H1 (cell line): ENCODE measurements around the gene RIMS1. TPM values are rescaled to one million over a fixed set of nuclear protein-coding genes. Genes with fewer than 3 reads are reported as not detected.

ENCODE experiments used
- ASH2L ChIP-seq: fragments of 200-600, 300-600 bp; sonication (generic); IDR thresholded peaks from one replicate; pipeline ENCODE4 v1.7.1; 2017; ENCODE audit warnings: low read length
- BACH1 ChIP-seq: IDR thresholded peaks from 2 replicates; pipeline ENCODE4 v1.6.1; 2012; ENCODE audit warnings: low read length, improper control_type of control experiment
- BRCA1 ChIP-seq: IDR thresholded peaks from 2 replicates; pipeline ENCODE4 v1.6.1; 2012; ENCODE audit warnings: low read depth, low read length, improper control_type of control experiment
- CHD2 ChIP-seq: IDR thresholded peaks from 2 replicates; pipeline ENCODE4 v1.6.1; 2012; ENCODE audit warnings: low read length, improper control_type of control experiment
- CHD7 ChIP-seq: fragments of 300-600 bp; sonication (generic); IDR thresholded peaks from 2 replicates; pipeline ENCODE4 v1.7.1; 2012; ENCODE audit warnings: low read length, moderate library complexity, mild to moderate bottlenecking, inconsistent platforms; ENCODE audit not compliant: insufficient replicate concordance
- CREB1 ChIP-seq: IDR thresholded peaks from 2 replicates; pipeline ENCODE4 v1.6.1; 2012; ENCODE audit warnings: inconsistent platforms
- HDAC2 ChIP-seq, 2 experiments: fragments of 300-600 bp in 1 of 2; sonication (generic) in 1 of 2; IDR thresholded peaks; 2 replicates each; pipeline ENCODE4 v1.6.1; 2011 to 2012; ENCODE audit warnings: low read depth in 2 of 2, low read length in 2 of 2, mild to moderate bottlenecking in 2 of 2, moderate library complexity in 2 of 2, borderline replicate concordance in 1 of 2, inconsistent platforms in 1 of 2
- RAD21 ChIP-seq, 2 experiments: IDR thresholded peaks in 1 of 2; conservative IDR thresholded peaks in 1 of 2; 2 replicates each; pipeline ENCODE4 v1.6.1; 2011; ENCODE audit warnings: low read depth in 2 of 2, low read length in 2 of 2, improper control_type of control experiment in 1 of 2, inconsistent platforms in 1 of 2, mild to moderate bottlenecking in 1 of 2, moderate library complexity in 1 of 2
- RBBP5 ChIP-seq: IDR thresholded peaks from 2 replicates; pipeline ENCODE4 v1.7.1; 2012; ENCODE audit warnings: low read depth, mild to moderate bottlenecking, inconsistent platforms, low read length, moderate library complexity, borderline replicate concordance
- SRF ChIP-seq: IDR thresholded peaks from 2 replicates; pipeline ENCODE4 v1.6.1; 2011; ENCODE audit warnings: mild to moderate bottlenecking, low read depth, low read length, moderate library complexity
- TAF7 ChIP-seq: optimal IDR thresholded peaks from 2 replicates; pipeline ENCODE3; 2011; ENCODE audit warnings: low read depth, mild to moderate bottlenecking, inconsistent platforms, low read length, moderate library complexity, borderline replicate concordance
- polyA plus RNA-seq, 7 experiments: library from polyadenylated mRNA; depleted of rRNA in 3 of 7; stranded (reverse) in 5 of 7; unstranded in 2 of 7; fragments of >200 nt in 5 of 7; fragments of 200-250 nt in 2 of 7; gene quantifications; 1 replicate in 5 of 7; 2 replicates in 1 of 7; 4 replicates in 1 of 7; pipeline versions ENCODE4 v1.2.1 to v1.2.3, GENCODE V29; 2011 to 2013; ENCODE audit warnings: missing spikeins in 2 of 7, mixed read lengths in 2 of 7
- total RNA-seq: library from RNA; stranded (reverse); fragmentation: NEBNext Ultra II Directional; extraction: Animal tissue kit (Norgen Biotek cat#: 25700); gene quantifications from 2 replicates; pipeline ENCODE4 v1.2.1, GENCODE V29; 2021

The RIMS1 gene
- total and polyA plus RNA-seq, 2 of the 8 experiments (the other 6 are each of a cell fraction or from before 2014, with no cell fraction given) = 0.63 to 2.3 TPM

GRCh38 chr6:72149715-72150114 is 263.4 kb downstream of the RIMS1 start (continued):
- TF ChIP-seq CHD7 = no peak
- TF ChIP-seq CREB1 = no peak
- no peak for TF ChIP-seq SRF
- TF ChIP-seq RBBP5 = no peak
- TF ChIP-seq BRCA1 = no peak
- no peak for TF ChIP-seq HDAC2 (IDR thresholded peaks at IDR 0.05; ENCODE audit: borderline replicate concordance in 1 of 2, low read depth in 2 of 2, low read length in 2 of 2)
- no peak for TF ChIP-seq TAF7
- TF ChIP-seq RAD21 (IDR thresholded peaks at IDR 0.05 in 1 of 2, conservative IDR thresholded peaks at IDR 0.05 in 1 of 2; ENCODE audit: low read depth in 2 of 2, low read length in 2 of 2) = no peak
- no peak for TF ChIP-seq ASH2L
- no peak for TF ChIP-seq BACH1
- TF ChIP-seq CHD2 = no peak
